ENCODE measurements around the gene TTLL9. TPM values are rescaled to one million over a fixed set of nuclear protein-coding genes. Genes with fewer than 3 reads are reported as not detected.
A peak's percentile ranks its signal among the peaks of the same experiment; 100 is the strongest.

Gene TTLL9
- total and polyA plus RNA-seq, 2 of the 13 experiments (the other 11 are each of a cell fraction or from before 2014, with no cell fraction given) = not detected

GRCh38 chr20:31860390-31861134, 9.9 kb upstream of the TTLL9 start:
- Histone ChIP-seq H3K36me3 (replicated peaks in 1 of 2; ENCODE audit: control insufficient read depth in 1 of 2, insufficient read depth in 2 of 2, low read length in 2 of 2) (no peaks in the 10 kb centered on the region), H3K9me3 (ENCODE audit: low read length) (no peaks in the 10 kb centered on the region), H3K4me3 (replicated peaks in 1 of 3; ENCODE audit: insufficient read depth in 1 of 3, low read depth in 2 of 3, low read length in 3 of 3) (peak overlapping the region; percentile 54 to 82 (median 74)), H3K27ac (ENCODE audit: extremely low read length, insufficient read depth, low read length) (no peak overlapping the region), H3K4me1 (ENCODE audit: insufficient read depth, low read length) (peaks cover 15% of the 10 kb centered on the region), H3K4me2 (ENCODE audit: low read depth, low read length) (peak overlapping the region; percentile 96), H2AFZ (ENCODE audit: low read length) (no peak overlapping the region), H3K9ac (ENCODE audit: insufficient read depth, low read depth, low read length) (peak overlapping the region; percentile 53; the same call in 1 of the 2 replicates), H3K79me2 (ENCODE audit: insufficient read depth, low read length) (no peaks in the 10 kb centered on the region), H4K20me1 (ENCODE audit: insufficient read depth, low read length) (no peaks in the 10 kb centered on the region), H3K27me3 (ENCODE audit: control insufficient read depth in 1 of 2, insufficient read depth in 2 of 2, low read length in 2 of 2) (peaks cover 9 to 52% of the 10 kb centered on the region in 2 experiments; a peak in 4 of 5 replicates)
- peak; percentile 51 for FAIRE-seq
- 11% methylated on average over 14 of the region's 15 CpGs for WGBS (ENCODE audit: low lambda C conversion rate)
- intact Hi-C loops (cut with micrococcal nuclease; ENCODE audit: unreplicated experiment) (no loop called here), in situ Hi-C loops (cut with HindIII; ENCODE audit: extremely low pct_ligation_motif_present, low pct_unique_long_range_greater_than_20kb) (no loop called here)
- peak; percentile 28 for ATAC-seq
- ChIA-PET POLR2A (interaction anchor here (0.9 to 1.3 kb wide), 3 partner anchors 19 to 91 kb away, joined by 3 to 5 read pairs (median 3); partner anchors contain the start of gene PDRG1), CTCF (ENCODE audit: low intra/inter-chr PET ratio, low total read pairs) (interaction anchor here (1.6 kb wide), 1 partner anchor 8 kb away, joined by 3 read pairs; no protein-coding TSS in a partner anchor)
- no TSS peak for BruUV-seq (replicated peaks)
- no peak for DNase-seq (ENCODE audit: low spot score)
- no peak for TF ChIP-seq DNMT3B (CRISPR knock-in tag; conservative IDR thresholded peaks at IDR 0.05)
- TF ChIP-seq RBM22 (optimal IDR thresholded peaks at IDR 0.05; ENCODE audit: low read length) = no peak
- TF ChIP-seq ATF7 (IDR thresholded peaks at IDR 0.05) = no peak
- TF ChIP-seq ATF7 (CRISPR knock-in tag; IDR thresholded peaks at IDR 0.05) = 0 out of 2 replicates have a peak, but pooled peaks have one; percentile 12
- TF ChIP-seq ZNF510 (CRISPR knock-in tag; IDR thresholded peaks at IDR 0.05; ENCODE audit: low read depth) = 0 out of 2 replicates have a peak, but pooled peaks have one; percentile 48
- no peak for TF ChIP-seq ZKSCAN8 (CRISPR knock-in tag; IDR thresholded peaks at IDR 0.05; ENCODE audit: borderline replicate concordance)
- TF ChIP-seq KDM3A (CRISPR knock-in tag; IDR thresholded peaks at IDR 0.05; ENCODE audit: low read depth) = 0 out of 2 replicates have a peak, but pooled peaks have one; percentile 7
- no peak for TF ChIP-seq ZNF672 (CRISPR knock-in tag; IDR thresholded peaks at IDR 0.05)
- 0 out of 2 replicates have a peak, but pooled peaks have one; percentile 10 for TF ChIP-seq ZNF430 (CRISPR knock-in tag; IDR thresholded peaks at IDR 0.05)
- 0 out of 2 replicates have a peak, but pooled peaks have one; percentile 26 for TF ChIP-seq ZFP37 (CRISPR knock-in tag; IDR thresholded peaks at IDR 0.05; ENCODE audit: borderline replicate concordance)
- peak; percentile 50; the same call in 1 of the 2 replicates for TF ChIP-seq MYC (CRISPR knock-in tag; IDR thresholded peaks at IDR 0.05; ENCODE audit: borderline replicate concordance)
- TF ChIP-seq HMGA1 (CRISPR knock-in tag; conservative IDR thresholded peaks at IDR 0.05) = no peak
- no peak for TF ChIP-seq MAFK (conservative IDR thresholded peaks at IDR 0.05 in 1 of 2, IDR thresholded peaks at IDR 0.05 in 1 of 2; ENCODE audit: low read length in 2 of 2)
- TF ChIP-seq ZNF83 (CRISPR knock-in tag; IDR thresholded peaks at IDR 0.05; ENCODE audit: borderline replicate concordance) = 0 out of 2 replicates have a peak, but pooled peaks have one; percentile 64
- TF ChIP-seq KLF12 (CRISPR knock-in tag; IDR thresholded peaks at IDR 0.05; ENCODE audit: borderline replicate concordance) = 0 out of 2 replicates have a peak, but pooled peaks have one; percentile 7
- 0 out of 2 replicates have a peak, but pooled peaks have one; percentile 44 for TF ChIP-seq ZNF749 (CRISPR knock-in tag; IDR thresholded peaks at IDR 0.05; ENCODE audit: borderline replicate concordance)
- no peak for TF ChIP-seq ZNF333 (CRISPR knock-in tag; IDR thresholded peaks at IDR 0.05; ENCODE audit: borderline replicate concordance)
- TF ChIP-seq ZFP36L2 (CRISPR knock-in tag; IDR thresholded peaks at IDR 0.05) = no peak
- no peak for TF ChIP-seq EP300 (IDR thresholded peaks at IDR 0.05; ENCODE audit: low read depth in 2 of 2, low read length in 2 of 2)
- TF ChIP-seq EP300 (CRISPR knock-in tag; IDR thresholded peaks at IDR 0.05; ENCODE audit: borderline replicate concordance) = peak; percentile 35; the same call in 1 of the 2 replicates
- 0 out of 2 replicates have a peak, but pooled peaks have one; percentile 8 for TF ChIP-seq ZNF143 (CRISPR knock-in tag; IDR thresholded peaks at IDR 0.05)
- peak; percentile 47; the same call in 1 of the 2 replicates for TF ChIP-seq ZNF605 (CRISPR knock-in tag; IDR thresholded peaks at IDR 0.05)
- TF ChIP-seq ZMYM3 (CRISPR knock-in tag; IDR thresholded peaks at IDR 0.05) = peak; percentile 47; the same call in 1 of the 2 replicates
- TF ChIP-seq ZNF768 (CRISPR knock-in tag; IDR thresholded peaks at IDR 0.05) = peak; percentile 97
- TF ChIP-seq ZNF737 (CRISPR knock-in tag; IDR thresholded peaks at IDR 0.05; ENCODE audit: borderline replicate concordance) = 0 out of 2 replicates have a peak, but pooled peaks have one; percentile 39

Measured in HepG2 (cell line).